CD14-positive monocyte (primary cell): ENCODE results near the gene CEP120. TPM values are rescaled to one million over a fixed set of nuclear protein-coding genes. Genes with fewer than 3 reads are reported as not detected.

Experiments
- DNase-seq, 3 donors: peaks; one replicate each; pipeline ENCODE4 v3.0.0-alpha.2; 2011 to 2022
- H2AFZ ChIP-seq: 2 replicates; pipeline ENCODE4 v1.6.0; 2012; ENCODE audit warnings: mild to moderate bottlenecking, low read depth, low read length, inconsistent platforms; ENCODE audit not compliant: insufficient read depth, poor library complexity, severe bottlenecking
- H3K27ac ChIP-seq, 2 donors: 1 replicate in 1 of 2; 2 replicates in 1 of 2; pipeline ENCODE4 v1.5.1; 2012 to 2013; ENCODE audit warnings: low read length in 2 of 2, control low read depth in 1 of 2, inconsistent platforms in 1 of 2, low read depth in 1 of 2, mild to moderate bottlenecking in 1 of 2
- H3K27me3 ChIP-seq, 2 donors: one replicate each; pipeline versions ENCODE4 v1.6.0 to v1.6.1; 2011 to 2013; ENCODE audit warnings: low read length in 2 of 2; ENCODE audit not compliant: control insufficient read depth in 2 of 2, insufficient read depth in 2 of 2
- H3K36me3 ChIP-seq, 2 donors: replicated peaks in 1 of 2; 1 replicate in 1 of 2; 2 replicates in 1 of 2; pipeline versions ENCODE4 v1.5.1 to v1.6.1; 2012 to 2013; ENCODE audit warnings: low read length in 2 of 2, control low read depth in 1 of 2, inconsistent platforms in 1 of 2, mild to moderate bottlenecking in 1 of 2; ENCODE audit not compliant: insufficient read depth in 2 of 2, control insufficient read depth in 1 of 2
- H3K4me1 ChIP-seq, 2 donors: 1 replicate in 1 of 2; 2 replicates in 1 of 2; pipeline versions ENCODE4 v1.5.1 to v1.6.1; 2012 to 2013; ENCODE audit warnings: low read length in 2 of 2, control low read depth in 1 of 2, inconsistent platforms in 1 of 2, mild to moderate bottlenecking in 1 of 2, moderate library complexity in 1 of 2; ENCODE audit not compliant: insufficient read depth in 2 of 2, control insufficient read depth in 1 of 2
- H3K4me2 ChIP-seq: replicated peaks from 2 replicates; pipeline ENCODE3; 2012; ENCODE audit warnings: low read length, moderate library complexity, mild to moderate bottlenecking; ENCODE audit not compliant: poor library complexity, severe bottlenecking; ENCODE audit errors: extremely low read depth
- H3K4me3 ChIP-seq, 3 experiments: fragments of 200-600 bp in 1 of 3; sonication (generic) in 1 of 3; replicated peaks in 1 of 3; 1 replicate in 2 of 3; 2 replicates in 1 of 3; pipeline ENCODE4 v1.5.1; 2011 to 2013; ENCODE audit warnings: low read length in 3 of 3, mild to moderate bottlenecking in 3 of 3, control low read depth in 2 of 3, low read depth in 2 of 3, inconsistent platforms in 1 of 3, moderate library complexity in 1 of 3
- H3K79me2 ChIP-seq: 2 replicates; pipeline ENCODE4 v1.6.0; 2012; ENCODE audit warnings: mild to moderate bottlenecking, control low read depth, inconsistent platforms, low read length, moderate library complexity; ENCODE audit not compliant: insufficient read depth
- H3K9ac ChIP-seq: 2 replicates; pipeline ENCODE4 v1.6.0; 2017; ENCODE audit warnings: low read length, mild to moderate bottlenecking; ENCODE audit not compliant: insufficient read depth, poor library complexity, severe bottlenecking
- H3K9me3 ChIP-seq, 2 donors: replicated peaks in 1 of 2; 1 replicate in 1 of 2; 2 replicates in 1 of 2; pipeline versions ENCODE4 v1.5.1 to v1.6.1; 2012 to 2013; ENCODE audit warnings: low read length in 2 of 2, control low read depth in 1 of 2; ENCODE audit not compliant: control insufficient read depth in 1 of 2, insufficient read depth in 1 of 2
- H4K20me1 ChIP-seq: 2 replicates; pipeline ENCODE4 v1.6.0; 2012; ENCODE audit warnings: mild to moderate bottlenecking, low read length, control low read depth, moderate library complexity; ENCODE audit not compliant: insufficient read depth
- H3K27ac Mint-ChIP-seq, 7 donors: one replicate each; pipeline ENCODE4 v1.8.0; 2020; ENCODE audit warnings: mild to moderate bottlenecking in 7 of 7, mixed read lengths in 7 of 7, moderate library complexity in 6 of 7, inconsistent platforms in 2 of 7
- H3K27me3 Mint-ChIP-seq, 3 donors: one replicate each; pipeline ENCODE4 v1.8.0; 2021 to 2022; ENCODE audit warnings: low read depth in 3 of 3, mild to moderate bottlenecking in 3 of 3, mixed read lengths in 3 of 3, moderate library complexity in 3 of 3, inconsistent platforms in 1 of 3
- H3K36me3 Mint-ChIP-seq, 2 donors: one replicate each; pipeline ENCODE4 v1.8.0; 2020; ENCODE audit warnings: mixed read lengths in 2 of 2, inconsistent platforms in 1 of 2, mild to moderate bottlenecking in 1 of 2
- H3K4me1 Mint-ChIP-seq: one replicate; pipeline ENCODE4 v1.8.0; 2020; ENCODE audit warnings: mild to moderate bottlenecking, mixed read lengths
- H3K4me3 Mint-ChIP-seq, 2 donors: one replicate each; pipeline ENCODE4 v1.8.0; 2020; ENCODE audit warnings: mild to moderate bottlenecking in 2 of 2, mixed read lengths in 2 of 2, moderate library complexity in 1 of 2
- H3K9me3 Mint-ChIP-seq, 7 donors: one replicate each; pipeline ENCODE4 v1.8.0; 2020 to 2022; ENCODE audit warnings: mixed read lengths in 7 of 7, mild to moderate bottlenecking in 6 of 7, moderate library complexity in 6 of 7, inconsistent platforms in 2 of 7
- CTCF ChIP-seq: fragments of 200-600 bp; IDR thresholded peaks from one replicate; pipeline ENCODE4 v1.8.0; 2022; ENCODE audit warnings: antibody characterized with exemption, mild to moderate bottlenecking
- WGBS: methylation state at CpG from one replicate; pipeline ENCODE4 v1.1.5; 2013; ENCODE audit warnings: missing lambda C conversion rate; ENCODE audit not compliant: insufficient coverage; 5-methylcytosine and 5-hydroxymethylcytosine counted together
- intact Hi-C, 2 donors: fragments of 100-400 bp; cut with micrococcal nuclease; formaldehyde crosslinking; loops; one replicate each; pipeline versions ENCODE4 v1.15.0 to v1.15.1; 2023
- polyA plus RNA-seq, 3 donors: library from polyadenylated mRNA; depleted of rRNA in 1 of 3; unstranded in 2 of 3; stranded (reverse) in 1 of 3; fragments of 300-500 nt in 2 of 3; fragments of >200 nt in 1 of 3; fragmentation: Illumina TruSeq in 2 of 3; gene quantifications; 1 replicate in 2 of 3; 2 replicates in 1 of 3; pipeline ENCODE4 v1.2.3, GENCODE V29; 2012 to 2021

CEP120 gene
- polyA plus RNA-seq, 3 donors: 6.4 to 7.2 (median 6.6) TPM

GRCh38 chr5:123350742-123351141, 72.5 kb downstream of the CEP120 start:
- H3K9ac ChIP-seq: no peak overlapping the region
- Mint-ChIP-seq H3K27ac (no peak overlapping the region), H3K36me3 (peaks cover 33 to 35% of the 10 kb centered on the region in 2 donors), H3K27me3 (no peaks in the 10 kb centered on the region), H3K4me1 (peaks cover 2% of the 10 kb centered on the region), H3K9me3 (peaks cover 0 to 3% (median 0%) of the 10 kb centered on the region in 7 donors), H3K4me3 (no peak overlapping the region)
- H3K27me3 ChIP-seq: no peaks in the 10 kb centered on the region
- no peak for TF ChIP-seq CTCF
- intact Hi-C loops: no loop called here
- H3K36me3 ChIP-seq: peaks cover 35 to 46% of the 10 kb centered on the region in 2 donors
- no peaks in the 10 kb centered on the region for H4K20me1 ChIP-seq
- H3K4me2 ChIP-seq: no peak overlapping the region
- no peaks in the 10 kb centered on the region for H3K9me3 ChIP-seq
- H3K4me3 ChIP-seq: no peak overlapping the region
- H2AFZ ChIP-seq: no peak overlapping the region
- no CpG with 5 or more reads among the region's 1 CpG for WGBS
- H3K79me2 ChIP-seq: no peaks in the 10 kb centered on the region
- H3K4me1 ChIP-seq: no peaks in the 10 kb centered on the region
- no peak for DNase-seq
- H3K27ac ChIP-seq: no peak overlapping the region

- H3K4me1 ChIP-seq: no peaks in the 10 kb centered on the region
- no peaks in the 10 kb centered on the region for H3K79me2 ChIP-seq
- H3K9ac ChIP-seq: no peak overlapping the region
- no peaks in the 10 kb centered on the region for H3K27me3 Mint-ChIP-seq
- H4K20me1 ChIP-seq: no peaks in the 10 kb centered on the region
- H3K27ac Mint-ChIP-seq: no peak overlapping the region
- no peak overlapping the region for H3K4me3 Mint-ChIP-seq
- H3K27ac ChIP-seq: no peak overlapping the region
- peaks cover 32 to 44% of the 10 kb centered on the region in 2 donors for H3K36me3 ChIP-seq
- no peaks in the 10 kb centered on the region for H3K9me3 Mint-ChIP-seq
- peaks cover 32 to 40% of the 10 kb centered on the region in 2 donors for H3K36me3 Mint-ChIP-seq
- H3K9me3 ChIP-seq: no peaks in the 10 kb centered on the region
- no peak overlapping the region for H2AFZ ChIP-seq
- intact Hi-C loops: no loop called here
- DNase-seq: no peak
- H3K4me3 ChIP-seq: no peak overlapping the region
- TF ChIP-seq CTCF: peak; percentile 17
- WGBS: no CpG with 5 or more reads among the region's 4 CpGs
- no peaks in the 10 kb centered on the region for H3K27me3 ChIP-seq
- H3K4me2 ChIP-seq: no peak overlapping the region
- no peaks in the 10 kb centered on the region for H3K4me1 Mint-ChIP-seq
Measured at GRCh38 chr5:123344816-123345426, 78.3 kb downstream of the CEP120 start.
